GM12875 (cell line): ENCODE measurements around the gene AGAP1.
A peak's percentile ranks its signal among the peaks of the same experiment; 100 is the strongest.

Experiments
- H3K4me3 ChIP-seq: one replicate; pipeline ENCODE4 v1.5.1; 2011; ENCODE audit warnings: low read depth, low read length, control low read depth
- TF ChIP-seq, protein P1 (sequence below): IDR thresholded peaks from 2 replicates; pipeline ENCODE4 v1.5.1; 2011; ENCODE audit warnings: low read depth, mild to moderate bottlenecking, control low read depth, inconsistent platforms, low read length, moderate library complexity, borderline replicate concordance; ENCODE audit not compliant: insufficient read depth

Gene AGAP1

DNA sequence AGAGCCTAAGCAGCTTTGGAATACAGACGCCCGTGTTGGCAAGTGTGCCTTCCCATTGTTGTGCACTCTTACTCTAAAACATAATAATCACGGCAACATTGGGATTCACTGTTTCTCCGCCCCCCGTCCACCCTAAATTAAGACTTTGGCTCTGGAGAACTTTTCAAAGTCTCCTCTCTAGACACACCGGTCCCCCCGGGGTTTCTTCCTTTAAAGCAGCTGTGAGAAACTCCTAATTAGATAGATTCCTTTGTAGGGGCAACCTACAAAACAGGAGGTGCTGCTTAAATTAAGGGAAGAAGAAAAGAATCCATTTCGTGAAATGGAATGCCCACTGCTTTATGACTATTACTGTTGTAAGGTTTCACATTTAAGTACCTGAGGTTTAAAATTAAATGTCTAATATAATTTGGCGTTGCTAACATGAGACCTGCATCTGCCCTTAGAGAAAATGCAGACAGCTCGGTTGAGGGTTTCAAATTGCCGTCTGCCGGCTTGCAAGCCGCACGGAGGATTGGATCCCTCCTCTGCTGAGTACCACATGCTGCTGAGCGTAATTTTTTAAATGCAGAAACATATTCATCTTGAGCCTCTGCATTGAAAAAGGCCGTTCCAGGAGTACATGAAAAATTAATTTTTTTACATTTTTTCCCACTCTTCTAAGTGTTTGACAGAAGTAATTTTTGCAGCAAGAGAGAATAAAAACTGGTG, 441.1 kb downstream of the AGAP1 start:
- H3K4me3 ChIP-seq = no peak overlapping the region
- TF ChIP-seq, protein P1, sequence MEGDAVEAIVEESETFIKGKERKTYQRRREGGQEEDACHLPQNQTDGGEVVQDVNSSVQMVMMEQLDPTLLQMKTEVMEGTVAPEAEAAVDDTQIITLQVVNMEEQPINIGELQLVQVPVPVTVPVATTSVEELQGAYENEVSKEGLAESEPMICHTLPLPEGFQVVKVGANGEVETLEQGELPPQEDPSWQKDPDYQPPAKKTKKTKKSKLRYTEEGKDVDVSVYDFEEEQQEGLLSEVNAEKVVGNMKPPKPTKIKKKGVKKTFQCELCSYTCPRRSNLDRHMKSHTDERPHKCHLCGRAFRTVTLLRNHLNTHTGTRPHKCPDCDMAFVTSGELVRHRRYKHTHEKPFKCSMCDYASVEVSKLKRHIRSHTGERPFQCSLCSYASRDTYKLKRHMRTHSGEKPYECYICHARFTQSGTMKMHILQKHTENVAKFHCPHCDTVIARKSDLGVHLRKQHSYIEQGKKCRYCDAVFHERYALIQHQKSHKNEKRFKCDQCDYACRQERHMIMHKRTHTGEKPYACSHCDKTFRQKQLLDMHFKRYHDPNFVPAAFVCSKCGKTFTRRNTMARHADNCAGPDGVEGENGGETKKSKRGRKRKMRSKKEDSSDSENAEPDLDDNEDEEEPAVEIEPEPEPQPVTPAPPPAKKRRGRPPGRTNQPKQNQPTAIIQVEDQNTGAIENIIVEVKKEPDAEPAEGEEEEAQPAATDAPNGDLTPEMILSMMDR = no peak

DNA sequence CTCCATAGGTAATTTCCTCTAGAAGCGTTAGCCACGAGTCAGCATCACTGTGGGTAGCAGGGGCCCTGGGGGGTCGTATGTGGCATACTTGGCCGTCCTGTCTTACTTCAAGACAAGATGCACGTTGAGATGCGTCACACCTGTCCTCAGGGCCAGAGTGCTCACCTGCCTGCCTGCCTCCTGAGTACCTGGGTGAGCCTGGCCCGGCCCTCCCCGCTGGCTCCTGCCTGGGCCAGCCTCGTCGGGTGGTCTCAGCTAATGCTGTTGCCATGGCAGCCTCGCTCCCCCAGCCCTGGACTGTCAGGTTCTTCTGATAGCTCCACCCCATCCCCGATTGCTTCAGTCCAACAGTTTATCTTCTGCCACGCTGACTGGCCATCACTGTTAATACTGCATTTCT, 441.9 kb downstream of the AGAP1 start:
- TF ChIP-seq, protein P1 = no peak
- H3K4me3 ChIP-seq = no peak overlapping the region

DNA sequence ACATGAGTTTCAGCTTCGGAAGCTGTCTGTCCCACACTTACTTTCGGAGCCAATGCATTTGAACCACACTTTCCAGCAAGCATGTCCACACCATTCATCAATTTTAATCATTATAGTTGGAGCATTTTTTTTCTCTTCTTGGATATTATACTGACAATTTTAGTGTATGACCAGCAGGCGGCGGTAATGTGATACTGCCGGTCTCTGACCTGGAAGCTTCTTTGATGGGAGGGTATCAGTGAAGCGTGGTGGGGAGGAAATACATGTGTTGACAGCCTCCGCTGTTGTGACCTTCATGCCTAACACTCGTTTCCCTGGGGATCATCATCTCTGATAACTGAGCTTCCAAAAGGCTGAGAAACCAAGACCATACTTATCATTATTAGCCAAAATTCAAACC, 442.6 kb downstream of the AGAP1 start:
- TF ChIP-seq, protein P1 = peak; percentile 60; the same call in 1 of the 2 replicates
- no peak overlapping the region for H3K4me3 ChIP-seq

DNA sequence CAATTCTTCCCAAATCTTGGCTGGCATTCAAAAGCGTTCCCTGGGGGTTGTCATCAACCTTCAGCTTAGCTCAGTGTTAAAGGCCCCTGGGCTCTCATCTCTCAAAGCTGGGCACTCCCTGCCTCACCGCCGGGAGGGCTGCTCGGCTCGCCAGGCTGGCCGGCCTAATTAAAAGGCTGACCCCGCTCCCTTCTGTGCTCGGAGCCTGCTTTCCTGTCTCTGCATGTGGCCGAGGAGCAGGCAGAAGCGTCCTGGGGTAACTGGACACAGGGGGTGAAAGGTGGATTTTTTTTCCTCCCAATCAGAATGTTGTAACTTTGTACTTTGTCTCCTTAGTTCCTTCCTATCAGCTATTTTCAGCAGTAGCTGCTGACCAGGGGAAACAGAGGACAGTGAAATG, 443.2 kb downstream of the AGAP1 start:
- H3K4me3 ChIP-seq = no peak overlapping the region
- TF ChIP-seq, protein P1 = no peak

DNA sequence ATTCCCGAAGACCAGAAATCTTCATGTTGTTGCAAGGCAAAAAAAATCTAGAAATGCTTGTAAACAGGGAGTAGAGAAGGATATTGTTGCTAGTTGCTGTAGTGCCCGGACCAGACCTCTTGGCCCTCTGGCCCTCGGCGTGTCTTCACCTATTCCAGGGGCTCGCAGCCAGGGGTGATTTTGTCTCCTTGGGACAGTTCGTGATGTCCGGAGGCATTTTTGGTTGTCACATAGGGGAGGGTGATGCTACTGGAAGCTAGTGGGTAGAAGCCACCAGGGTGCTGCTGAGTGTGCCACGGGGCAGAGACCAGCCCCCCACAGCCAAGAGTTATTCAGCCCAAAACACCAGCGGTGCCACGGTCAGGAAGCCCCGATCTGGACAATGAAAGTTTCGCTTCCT, 443.7 kb downstream of the AGAP1 start:
- H3K4me3 ChIP-seq = no peak overlapping the region
- TF ChIP-seq, protein P1 = no peak

DNA sequence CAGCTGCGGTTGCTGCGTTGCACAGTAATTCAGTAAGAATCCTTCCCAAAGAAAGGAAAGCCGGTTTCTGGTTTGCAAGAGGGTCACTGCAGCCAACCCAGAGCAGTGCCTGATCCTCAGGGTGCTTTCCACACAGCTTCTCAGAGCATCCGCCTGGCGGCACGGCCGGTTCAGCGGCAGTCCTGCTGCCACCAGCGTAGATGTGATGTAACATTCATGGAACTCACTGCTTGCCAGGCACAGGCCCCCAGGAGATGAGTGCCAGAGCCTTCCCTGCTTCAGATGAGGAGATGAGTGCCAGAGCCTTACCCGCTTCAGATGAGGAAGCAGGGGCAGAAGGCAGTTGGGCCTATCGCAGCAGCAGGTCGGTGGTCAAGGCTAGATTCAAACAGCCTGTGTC, 444.1 kb downstream of the AGAP1 start:
- H3K4me3 ChIP-seq = no peak overlapping the region
- TF ChIP-seq, protein P1 = no peak

DNA sequence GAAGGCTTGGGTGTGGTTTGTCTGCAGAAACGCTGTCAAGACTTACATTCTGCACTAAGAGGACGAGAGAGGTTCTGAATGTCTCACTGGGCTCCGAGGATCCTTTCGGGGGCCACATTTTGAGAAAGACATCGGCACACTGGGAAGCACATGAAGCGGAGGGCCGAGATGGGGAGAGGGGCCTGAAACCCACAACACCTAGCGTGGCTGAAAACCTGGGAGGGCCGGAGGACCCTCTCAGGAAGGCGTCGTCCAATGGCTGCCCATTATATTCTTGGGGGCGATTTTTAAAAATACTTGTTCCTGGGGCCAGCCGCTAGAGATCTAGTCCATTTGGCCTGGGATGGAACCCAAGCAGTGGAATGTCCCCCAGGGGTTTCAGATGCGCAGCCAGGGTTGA, 444.8 kb downstream of the AGAP1 start:
- TF ChIP-seq, protein P1 = no peak
- no peak overlapping the region for H3K4me3 ChIP-seq
